ENCODE results near the gene MSI1. TPM values are rescaled to one million over a fixed set of nuclear protein-coding genes. Genes with fewer than 3 reads are reported as not detected.

MSI1 gene
- total RNA-seq, result 6.9 TPM

- FAIRE-seq (no peak), DNase-seq (ENCODE audit: low spot score in 2 of 2) (peak; percentile 64 to 76)
Observed at GRCh38 chr12:120368789-120369602, at the start of gene MSI1. MSI1 (minus strand) TSS chr12:120369164; CDS start chr12:120369091, 73 bp downstream.

DNA sequence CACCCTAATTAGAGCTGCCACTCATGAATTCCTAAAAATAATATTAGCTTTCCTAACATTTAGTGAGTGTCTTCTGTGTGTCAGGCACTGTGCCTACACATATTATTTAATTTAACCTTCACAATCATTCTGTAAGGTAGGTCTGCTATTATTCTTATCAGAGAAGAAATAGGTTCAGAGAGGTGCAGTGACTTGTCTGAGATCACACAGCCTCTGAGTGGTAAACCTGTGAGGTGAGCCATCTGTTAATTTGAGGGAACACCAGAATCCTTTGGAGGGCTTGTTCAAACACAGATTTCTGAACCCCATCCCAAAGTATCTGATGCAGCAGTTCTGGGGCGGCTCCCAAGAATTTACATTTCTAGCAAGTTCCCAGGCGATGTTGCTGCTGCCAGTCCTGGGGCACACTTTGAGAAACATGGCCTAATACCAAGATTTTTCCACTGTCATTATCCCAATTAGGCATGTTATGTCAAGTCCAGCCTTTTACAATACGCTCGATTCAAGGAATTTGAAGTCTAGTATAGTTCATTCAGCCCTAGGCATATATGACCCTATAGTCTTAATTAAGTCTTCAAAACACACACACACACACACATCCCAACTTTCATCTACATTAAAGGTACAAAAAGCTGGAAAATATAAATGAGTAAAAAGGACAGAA lies 49.1 kb upstream of the MSI1 start:
- DNase-seq (ENCODE audit: low spot score in 2 of 2) (no peak), FAIRE-seq (no peak)

GRCh38 chr12:120416490-120417216 lies 47.7 kb upstream of the MSI1 start:
- FAIRE-seq (no peak), DNase-seq (ENCODE audit: low spot score in 2 of 2) (no peak)

GRCh38 chr12:120413901-120414695 lies 45.1 kb upstream of the MSI1 start:
- no peak for FAIRE-seq
- DNase-seq (ENCODE audit: low spot score in 2 of 2), result peak; percentile 28 to 32

- no peak for FAIRE-seq
- DNase-seq (ENCODE audit: low spot score in 2 of 2), result no peak
Observed at GRCh38 chr12:120412421-120412820, 43.5 kb upstream of the MSI1 start.

DNA sequence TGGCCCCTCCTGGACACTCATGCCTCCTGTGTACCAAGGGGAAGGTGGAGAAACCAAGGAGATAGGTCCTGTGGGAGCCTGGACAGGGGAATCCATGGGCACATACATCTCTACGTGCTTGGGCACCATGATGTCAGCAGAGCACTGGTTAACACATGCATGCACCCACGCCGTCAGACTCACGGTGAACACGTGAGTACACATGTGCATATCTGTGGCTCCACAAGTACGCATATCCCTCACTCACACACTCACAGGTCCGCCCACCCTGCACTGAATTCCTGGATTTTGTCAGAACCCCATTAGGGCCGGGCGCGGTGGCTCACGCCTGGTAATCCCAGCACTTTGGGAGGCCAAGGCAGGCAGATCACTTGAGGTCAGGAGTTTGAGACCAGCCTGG lies 39.8 kb upstream of the MSI1 start:
- no peak for DNase-seq (ENCODE audit: low spot score in 2 of 2)

DNA sequence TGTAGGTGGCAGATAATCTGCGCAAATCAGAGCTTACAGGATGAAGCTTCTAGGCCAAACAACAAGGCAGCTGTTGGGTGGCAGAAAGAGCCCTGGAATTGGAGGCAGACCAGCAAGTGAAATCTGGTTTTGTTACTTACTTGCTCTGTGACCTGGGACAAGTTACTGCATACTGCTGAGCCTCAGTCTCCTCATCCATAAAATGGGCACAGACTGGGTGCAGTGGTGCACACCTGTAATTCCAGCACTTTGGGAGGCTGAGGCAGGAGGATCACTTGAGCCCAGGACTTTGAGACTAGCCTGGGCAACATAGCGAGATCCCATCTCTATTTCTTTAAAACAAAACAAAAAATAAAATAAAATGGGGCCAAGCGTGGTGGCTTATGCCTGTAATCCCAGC lies 37.6 kb upstream of the MSI1 start:
- DNase-seq (ENCODE audit: low spot score in 2 of 2) (no peak), FAIRE-seq (no peak)

More for the DNA sequence above, 39.8 kb upstream of the MSI1 start:
- FAIRE-seq, result no peak

DNA sequence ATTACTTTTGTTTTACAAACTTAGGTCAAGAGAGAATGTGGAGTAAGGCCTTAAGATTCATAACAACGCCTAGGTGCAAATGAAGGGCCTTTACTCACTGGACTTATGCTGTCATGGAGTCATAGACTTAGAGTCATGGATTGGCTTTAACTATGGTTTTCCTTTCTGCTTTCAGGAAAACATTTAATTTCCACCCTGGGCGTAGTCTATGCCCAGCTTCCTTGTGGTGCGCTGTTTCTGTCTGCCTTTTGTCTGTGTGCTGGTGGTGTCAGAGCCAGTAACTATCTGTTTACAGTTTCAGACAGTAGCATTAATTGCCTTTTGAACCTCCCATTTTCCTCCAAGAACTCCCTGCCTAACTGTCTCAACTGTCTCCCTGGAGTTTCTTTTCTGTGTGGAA lies 37.1 kb upstream of the MSI1 start:
- no peak for FAIRE-seq
- no peak for DNase-seq (ENCODE audit: low spot score in 2 of 2)

DNA sequence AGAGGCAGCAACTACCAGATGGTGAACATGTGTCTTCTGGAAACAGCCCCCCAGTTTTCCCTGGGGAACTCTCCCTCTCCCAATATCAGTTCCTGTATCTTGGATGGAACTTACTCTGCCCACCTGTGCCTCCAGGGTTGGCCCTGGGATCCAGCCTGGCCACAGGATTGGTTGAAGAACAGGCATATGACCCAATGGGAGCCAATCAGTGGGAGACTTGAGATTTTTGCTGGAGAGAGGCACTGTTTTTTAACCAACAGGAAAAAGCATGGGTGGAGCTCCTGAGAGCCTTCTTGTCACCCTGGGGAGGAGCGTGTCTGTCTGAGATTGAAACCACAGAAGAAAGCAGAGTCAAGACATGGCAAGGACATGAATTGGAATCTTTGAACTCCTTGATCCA lies 35.3 kb upstream of the MSI1 start:
- no peak for DNase-seq (ENCODE audit: low spot score in 2 of 2)
- FAIRE-seq, result no peak

DNA sequence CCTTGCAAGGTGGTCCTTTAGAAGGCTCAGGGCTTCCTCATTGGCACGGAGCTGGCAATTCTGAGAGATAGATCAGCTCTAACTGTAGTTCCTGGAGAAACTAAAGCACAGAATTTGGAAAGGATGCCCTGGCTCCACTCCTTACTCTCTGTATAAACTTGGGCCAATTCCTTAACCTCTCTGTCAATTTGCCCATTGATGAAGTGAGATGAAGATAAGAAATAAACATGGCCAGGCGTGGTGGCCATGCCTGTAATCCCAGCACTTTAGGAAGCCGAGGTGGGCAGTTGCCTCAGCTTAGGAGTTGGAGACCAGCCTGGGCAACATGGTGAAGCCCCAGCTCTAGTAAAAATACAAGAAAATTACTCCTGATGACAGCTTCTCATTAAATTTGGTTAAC lies 34.9 kb upstream of the MSI1 start:
- FAIRE-seq (no peak), DNase-seq (ENCODE audit: low spot score in 2 of 2) (no peak)

DNA sequence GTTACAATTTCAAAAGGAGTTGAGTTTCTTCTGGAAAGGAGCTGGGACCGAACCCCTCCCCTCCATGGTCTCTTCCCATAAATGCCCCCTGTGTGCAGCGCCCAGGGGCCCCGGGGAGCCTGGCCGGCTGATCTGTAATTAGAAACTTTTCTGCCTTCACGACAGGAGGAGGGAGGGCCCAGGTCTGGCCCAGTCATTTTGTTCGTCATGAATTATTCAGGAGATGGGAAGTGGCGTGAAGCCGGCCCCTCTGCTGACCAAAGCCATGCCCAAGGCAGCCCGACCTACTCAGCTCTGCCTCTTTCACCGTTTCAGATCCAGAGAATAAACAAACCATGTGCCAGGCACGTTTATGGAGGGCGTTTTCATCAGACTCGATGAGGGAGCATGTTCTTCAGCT lies 33.3 kb upstream of the MSI1 start:
- no peak for FAIRE-seq
- DNase-seq (ENCODE audit: low spot score in 2 of 2), result peak in 1 of 2 donors; percentile 33

- DNase-seq (ENCODE audit: low spot score in 2 of 2), result no peak
- no peak for FAIRE-seq
Observed at GRCh38 chr12:120399531-120399930, 30.6 kb upstream of the MSI1 start.

- FAIRE-seq, result no peak
Observed at GRCh38 chr12:120397824-120398540, 29.0 kb upstream of the MSI1 start.

GRCh38 chr12:120394483-120395367 lies 25.8 kb upstream of the MSI1 start:
- FAIRE-seq (no peak), DNase-seq (ENCODE audit: low spot score in 2 of 2) (no peak)

More at GRCh38 chr12:120397824-120398540, 29.0 kb upstream of the MSI1 start:
- peak in 1 of 2 donors; percentile 37 for DNase-seq (ENCODE audit: low spot score in 2 of 2)

DNA sequence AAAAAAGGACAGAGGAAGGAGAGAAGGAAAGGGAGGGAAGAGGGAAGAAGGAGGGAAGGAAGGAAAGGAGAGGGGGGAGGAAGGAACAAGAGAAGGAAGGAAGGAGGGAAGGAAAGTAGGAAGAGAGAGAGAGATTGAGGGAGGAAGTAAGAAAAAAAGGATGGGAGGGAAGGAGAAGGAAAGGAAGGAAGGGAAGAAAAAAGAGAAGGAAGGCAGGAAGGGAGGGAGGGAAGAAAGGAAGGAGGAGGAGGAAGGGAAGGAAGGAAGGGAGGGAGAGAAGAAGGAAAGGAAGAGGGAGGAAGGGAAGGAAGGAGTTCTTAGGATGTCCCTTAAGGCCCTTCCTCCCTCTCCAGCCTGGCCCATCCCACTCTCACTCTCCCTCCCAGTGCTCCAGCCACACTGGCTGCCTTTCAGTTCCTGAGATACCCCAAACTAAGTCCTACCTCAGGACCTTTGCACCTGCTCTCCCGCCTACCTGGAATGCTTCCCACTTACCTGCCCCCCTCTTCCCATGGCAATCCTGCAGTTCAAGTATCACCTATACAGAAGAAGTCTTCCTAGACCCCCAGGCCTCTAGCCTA lies 21.7 kb upstream of the MSI1 start:
- DNase-seq (ENCODE audit: low spot score in 2 of 2) (no peak), FAIRE-seq (no peak)

DNA sequence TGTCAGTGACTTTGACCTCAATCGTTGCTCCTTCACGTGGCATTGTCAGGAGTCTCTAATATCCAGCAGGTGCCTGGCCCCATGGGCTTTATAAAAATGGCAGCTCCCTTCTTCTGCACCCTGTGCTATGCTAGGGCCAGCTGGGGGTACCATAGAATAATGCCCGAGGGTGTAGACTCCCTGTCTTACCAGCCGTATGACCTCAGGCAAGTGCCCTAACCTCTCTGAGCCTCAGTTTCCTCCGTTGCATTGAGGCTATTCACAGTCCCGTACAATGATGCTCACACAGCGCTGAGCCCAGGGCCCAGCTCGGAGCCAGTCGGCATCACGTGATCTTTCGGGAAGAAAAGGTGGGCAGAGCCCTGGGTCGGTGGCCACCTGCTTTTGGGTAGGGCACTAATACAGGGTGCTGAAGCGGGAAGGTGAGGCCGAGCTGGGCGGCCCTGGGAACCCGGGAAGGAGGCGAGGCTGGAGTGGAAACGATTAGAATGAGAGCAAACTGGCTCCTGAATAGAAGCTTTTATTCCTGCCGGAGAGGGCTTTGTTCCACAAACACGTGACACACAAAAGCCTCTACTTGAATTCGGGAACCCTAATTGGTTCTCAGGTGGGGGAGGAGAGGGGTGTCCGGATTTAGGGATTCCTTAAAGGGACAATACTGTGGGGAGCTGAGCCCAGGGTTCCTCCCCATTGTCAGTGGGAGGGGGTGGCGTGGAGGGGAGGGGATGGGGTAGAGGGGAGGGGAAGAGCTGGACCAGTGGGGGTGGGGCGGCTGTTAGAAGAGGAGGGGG lies 19.9 kb upstream of the MSI1 start:
- DNase-seq (ENCODE audit: low spot score in 2 of 2) (no peak), FAIRE-seq (no peak)

DNA sequence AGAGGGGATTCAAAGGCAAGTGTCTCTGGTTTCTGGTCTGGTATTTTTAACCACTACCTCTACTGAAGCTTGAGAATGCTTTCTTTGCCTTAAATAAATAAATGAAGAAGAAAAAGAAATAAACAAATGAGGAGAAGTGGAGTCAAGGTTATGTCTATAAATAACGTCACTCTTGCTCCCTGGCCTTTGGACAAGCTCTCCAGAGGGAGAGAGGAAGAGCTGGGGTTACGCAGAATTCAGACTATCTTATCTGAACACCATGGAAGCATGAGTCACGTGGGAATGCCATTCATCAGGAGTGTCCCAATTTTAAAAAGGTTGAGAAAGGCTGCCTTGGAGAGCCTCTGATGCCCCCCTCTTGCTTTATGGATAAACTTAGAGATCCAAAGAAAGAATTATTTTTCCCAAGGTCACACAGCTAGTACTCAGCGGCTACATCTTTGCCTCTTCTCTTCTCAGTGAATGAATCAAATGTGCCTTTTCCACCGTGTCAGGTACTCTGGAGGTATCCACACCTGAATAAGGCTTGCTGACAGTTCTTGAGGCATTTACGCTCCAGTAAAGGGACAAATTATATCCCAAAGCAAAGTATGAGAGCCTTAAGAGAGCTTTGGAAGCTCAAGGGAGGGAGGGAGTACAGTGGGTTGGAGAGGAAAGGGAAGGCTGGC lies 12.9 kb upstream of the MSI1 start:
- FAIRE-seq, result no peak

More for the DNA sequence above, 12.9 kb upstream of the MSI1 start:
- DNase-seq (ENCODE audit: low spot score in 2 of 2), result no peak

Data from frontal cortex (tissue), 4 donors.